ENCODE data around the gene PAK1. TPM values are rescaled to one million over a fixed set of nuclear protein-coding genes. Genes with fewer than 3 reads are reported as not detected.

The PAK1 gene
- total RNA-seq, 1 donor from 2014 or later: 39.8 TPM

GRCh38 chr11:77438487-77438886, 35.4 kb downstream of the PAK1 start:
- no peaks in the 10 kb centered on the region for H3K9me3 ChIP-seq
- H3K27me3 ChIP-seq: no peaks in the 10 kb centered on the region
- no peaks in the 10 kb centered on the region for H3K4me1 ChIP-seq
- H3K27ac ChIP-seq: no peak overlapping the region
- no peak overlapping the region for H3K4me3 ChIP-seq
- no peak for TF ChIP-seq CTCF (IDR thresholded peaks at IDR 0.05)
- no peaks in the 10 kb centered on the region for H3K36me3 ChIP-seq
- intact Hi-C loops (cut with DNase I): no loop called here
- no peak for DNase-seq (ENCODE audit: low spot score in 2 of 2)

- Histone ChIP-seq H3K4me3 (no peak overlapping the region), H3K27me3 (no peaks in the 10 kb centered on the region), H3K9me3 (no peaks in the 10 kb centered on the region), H3K36me3 (no peaks in the 10 kb centered on the region), H3K27ac (no peak overlapping the region), H3K4me1 (no peaks in the 10 kb centered on the region)
- no peak for TF ChIP-seq CTCF (IDR thresholded peaks at IDR 0.05)
- DNase-seq (ENCODE audit: low spot score in 2 of 2): no peak
- intact Hi-C loops (cut with DNase I): no loop called here
These were observed 36.9 kb downstream of the PAK1 start for GRCh38 chr11:77436969-77437368.

GRCh38 chr11:77436506-77436905, 37.4 kb downstream of the PAK1 start:
- no peaks in the 10 kb centered on the region for H3K27me3 ChIP-seq
- H3K9me3 ChIP-seq: no peaks in the 10 kb centered on the region
- TF ChIP-seq CTCF (IDR thresholded peaks at IDR 0.05): no peak
- H3K4me1 ChIP-seq: no peaks in the 10 kb centered on the region
- intact Hi-C loops (cut with DNase I): no loop called here
- no peak for DNase-seq (ENCODE audit: low spot score in 2 of 2)
- H3K4me3 ChIP-seq: no peak overlapping the region
- H3K36me3 ChIP-seq: no peaks in the 10 kb centered on the region
- no peak overlapping the region for H3K27ac ChIP-seq

GRCh38 chr11:77435972-77436371, 37.9 kb downstream of the PAK1 start:
- no peaks in the 10 kb centered on the region for H3K9me3 ChIP-seq
- intact Hi-C loops (cut with DNase I): no loop called here
- TF ChIP-seq CTCF (IDR thresholded peaks at IDR 0.05): no peak

GRCh38 chr11:77431813-77432212, 42.1 kb downstream of the PAK1 start:
- Histone ChIP-seq H3K4me1 (no peaks in the 10 kb centered on the region), H3K4me3 (no peak overlapping the region), H3K27me3 (no peaks in the 10 kb centered on the region), H3K9me3 (no peaks in the 10 kb centered on the region), H3K36me3 (no peaks in the 10 kb centered on the region), H3K27ac (no peak overlapping the region)
- DNase-seq (ENCODE audit: low spot score in 2 of 2): no peak
- TF ChIP-seq CTCF (IDR thresholded peaks at IDR 0.05): no peak
- intact Hi-C loops (cut with DNase I): no loop called here

More at GRCh38 chr11:77435972-77436371, 37.9 kb downstream of the PAK1 start:
- Histone ChIP-seq H3K27ac (no peak overlapping the region), H3K27me3 (no peaks in the 10 kb centered on the region), H3K4me3 (no peak overlapping the region), H3K36me3 (no peaks in the 10 kb centered on the region), H3K4me1 (no peaks in the 10 kb centered on the region)
- DNase-seq (ENCODE audit: low spot score in 2 of 2): no peak

- H3K27ac ChIP-seq: no peak overlapping the region
- DNase-seq (ENCODE audit: low spot score in 2 of 2): no peak
- H3K9me3 ChIP-seq: no peaks in the 10 kb centered on the region
- no peak overlapping the region for H3K4me3 ChIP-seq
- H3K4me1 ChIP-seq: no peaks in the 10 kb centered on the region
- no peaks in the 10 kb centered on the region for H3K27me3 ChIP-seq
- intact Hi-C loops (cut with DNase I): no loop called here
- H3K36me3 ChIP-seq: no peaks in the 10 kb centered on the region
- no peak for TF ChIP-seq CTCF (IDR thresholded peaks at IDR 0.05)
These were observed 45.3 kb downstream of the PAK1 start for GRCh38 chr11:77428598-77428997.
